ENCODE data around the gene AGPAT4.

The AGPAT4 gene

DNA sequence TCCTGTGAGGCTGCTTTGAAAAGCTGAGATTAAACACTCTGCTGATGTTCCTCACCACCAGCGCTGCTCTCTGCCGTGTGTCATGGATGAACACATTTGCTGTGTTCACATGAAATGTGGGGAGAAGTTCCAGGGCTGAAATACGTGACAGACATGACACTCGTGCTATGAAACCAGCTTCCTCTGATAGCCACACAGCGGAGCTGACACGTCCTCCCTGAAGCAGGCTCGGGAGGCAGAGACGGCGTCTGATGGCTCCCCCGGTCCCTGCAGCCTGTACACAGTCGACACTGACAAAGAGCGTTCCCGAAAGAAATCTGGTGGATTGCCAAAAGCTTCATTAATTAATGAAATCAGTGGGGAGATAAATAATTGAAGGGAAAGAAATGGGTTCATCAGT lies 17.5 kb downstream of the AGPAT4 start:
- peak in 22 of 58 donors; percentile 15 to 62 (median 32) for DNase-seq

DNA sequence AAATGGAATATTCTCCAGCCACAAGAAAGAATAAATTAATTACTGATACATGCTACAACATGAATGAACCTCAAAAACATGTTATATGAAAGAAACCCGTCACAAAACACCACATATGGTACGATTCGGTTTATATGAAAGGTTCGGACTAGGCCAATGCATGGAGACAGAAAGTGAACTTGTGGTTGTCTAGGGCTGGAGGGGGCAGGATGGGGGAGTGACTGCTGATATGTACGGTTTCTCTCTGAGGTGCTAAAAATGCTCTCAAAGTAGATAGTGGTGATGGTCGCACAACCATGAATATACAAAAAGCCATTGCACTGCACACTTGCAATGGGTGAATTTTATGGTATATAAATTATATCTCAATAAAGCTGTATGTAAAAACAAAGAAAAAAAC lies 18.3 kb downstream of the AGPAT4 start:
- no peak for DNase-seq

DNA sequence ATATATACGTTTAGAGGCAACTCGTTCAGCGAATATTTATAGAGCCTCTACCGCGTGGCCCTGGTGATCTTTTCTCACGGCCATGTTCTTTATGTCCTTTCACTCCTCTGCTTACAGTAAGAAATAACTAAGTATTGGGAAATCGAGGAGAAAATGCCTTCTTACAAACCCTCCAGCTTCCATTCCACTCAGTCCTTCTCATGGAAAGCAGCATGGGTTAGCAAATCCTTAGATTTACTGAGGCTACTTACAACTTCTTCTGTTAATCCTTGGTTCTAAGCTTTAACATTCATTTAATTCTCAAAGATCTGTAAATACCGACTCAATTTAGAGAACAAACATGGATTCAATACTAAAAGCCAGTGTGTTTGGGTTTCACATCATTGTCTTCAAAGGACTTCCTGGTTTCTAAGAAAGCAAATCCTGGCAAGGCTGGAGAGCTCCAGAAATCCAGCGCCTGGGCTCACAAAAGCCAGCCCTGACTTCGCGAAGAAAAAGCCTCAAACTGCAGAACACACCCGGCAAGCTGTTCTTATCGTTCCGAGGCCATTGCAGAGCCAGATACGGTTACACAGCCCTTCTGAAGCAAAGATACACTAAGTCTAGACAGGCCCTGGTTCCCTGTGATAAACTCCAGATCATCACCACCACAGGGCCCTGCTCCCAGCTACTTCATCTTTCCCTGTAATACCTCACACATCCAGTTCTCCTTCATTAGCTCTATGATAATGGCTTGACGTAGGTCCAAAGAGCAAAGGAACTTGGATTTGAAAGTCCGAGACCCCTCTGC lies 19.2 kb downstream of the AGPAT4 start:
- DNase-seq: peak in 3 of 58 donors; percentile 16 to 57 (median 24)

DNA sequence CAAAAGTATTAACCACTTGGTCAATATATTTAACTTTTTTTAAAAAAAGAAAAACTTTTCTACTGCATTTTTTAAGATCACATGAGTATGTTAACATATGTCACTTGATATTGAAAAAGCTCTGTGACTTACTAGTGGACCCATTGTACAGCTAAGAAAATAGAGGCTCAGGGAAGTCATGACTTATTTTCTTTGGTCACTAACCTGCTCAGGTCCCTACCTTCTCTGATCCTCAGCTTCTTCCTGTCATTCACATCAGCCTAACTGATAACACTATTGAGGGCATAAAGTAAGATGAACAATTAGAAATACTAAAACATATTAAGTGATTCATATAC lies 19.8 kb downstream of the AGPAT4 start:
- no peak for DNase-seq

DNA sequence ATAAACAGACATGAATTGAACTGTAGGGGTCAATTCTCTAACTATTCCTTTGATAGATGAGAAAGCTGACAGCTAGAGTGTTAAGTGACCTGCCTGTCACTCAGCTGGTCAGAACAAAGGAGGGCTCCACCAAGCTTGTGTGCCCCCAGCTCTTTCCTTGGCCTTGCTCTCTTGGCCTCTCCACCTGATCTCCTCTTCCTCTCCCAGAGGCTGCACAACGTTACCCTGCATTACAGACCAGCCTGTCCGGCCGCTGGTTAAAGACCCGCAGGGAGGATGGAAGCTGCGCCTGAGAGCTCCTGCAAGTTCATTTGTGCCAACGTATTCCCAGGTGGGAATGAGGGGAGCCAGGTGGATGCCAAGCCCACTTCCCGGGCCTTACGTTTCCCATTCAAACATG lies 22.5 kb downstream of the AGPAT4 start:
- DNase-seq: no peak

DNA sequence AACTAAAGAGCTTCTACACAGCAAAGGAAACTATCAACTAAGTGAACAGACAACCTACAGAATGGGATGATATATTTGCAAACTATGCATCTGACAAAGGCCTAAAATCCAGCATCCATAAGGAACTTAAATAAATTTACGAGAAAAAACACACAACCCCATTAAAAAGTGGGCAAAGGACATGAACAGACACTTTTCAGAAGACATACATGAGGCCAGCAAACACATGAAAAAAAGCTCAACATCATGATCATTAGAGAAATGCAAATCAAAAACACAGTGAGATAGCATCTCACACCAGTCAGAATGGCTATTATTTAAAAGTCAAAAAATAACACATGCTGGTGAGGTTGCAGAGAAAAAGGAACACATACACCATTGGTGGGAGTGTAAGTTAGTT lies 24.5 kb downstream of the AGPAT4 start:
- DNase-seq: no peak

DNA sequence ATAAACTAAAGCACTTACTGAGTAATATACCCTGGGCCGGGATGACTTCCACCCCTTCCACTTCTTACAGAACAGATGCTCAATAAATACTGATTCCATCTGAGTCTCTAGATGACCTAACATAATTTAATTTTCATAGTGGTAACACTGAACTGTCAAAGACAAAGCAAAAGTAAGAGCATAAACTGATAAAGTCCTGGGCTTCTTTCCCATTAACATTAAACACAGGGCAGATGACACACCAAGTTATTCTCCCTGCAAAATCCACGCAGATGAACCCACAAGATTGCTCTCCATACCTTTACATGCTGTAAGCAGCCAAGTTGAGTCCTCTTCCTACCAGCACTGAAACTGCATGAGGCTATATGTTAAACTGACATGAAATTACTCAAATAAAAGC lies 27.1 kb downstream of the AGPAT4 start:
- DNase-seq: no peak

DNA sequence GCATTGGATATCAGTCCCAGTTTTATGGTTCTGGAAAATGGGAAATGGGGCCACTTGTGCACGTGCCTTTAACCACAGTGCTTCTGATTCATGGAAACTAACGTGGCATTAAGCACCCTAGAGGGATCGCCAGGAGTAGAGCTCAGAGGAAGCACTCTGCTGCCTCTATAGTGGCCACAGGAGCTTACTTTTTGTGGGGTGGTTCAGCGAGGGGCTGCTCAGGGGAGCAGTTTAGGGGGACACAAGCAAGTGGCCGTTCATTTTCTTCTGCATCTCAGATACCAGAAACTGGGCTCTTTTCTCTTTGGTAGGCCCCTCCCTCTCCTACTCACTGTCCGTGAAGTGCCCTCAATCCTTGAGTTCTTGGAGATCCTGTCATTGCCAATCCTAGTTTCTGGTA lies 28.5 kb downstream of the AGPAT4 start:
- no peak for DNase-seq

DNA sequence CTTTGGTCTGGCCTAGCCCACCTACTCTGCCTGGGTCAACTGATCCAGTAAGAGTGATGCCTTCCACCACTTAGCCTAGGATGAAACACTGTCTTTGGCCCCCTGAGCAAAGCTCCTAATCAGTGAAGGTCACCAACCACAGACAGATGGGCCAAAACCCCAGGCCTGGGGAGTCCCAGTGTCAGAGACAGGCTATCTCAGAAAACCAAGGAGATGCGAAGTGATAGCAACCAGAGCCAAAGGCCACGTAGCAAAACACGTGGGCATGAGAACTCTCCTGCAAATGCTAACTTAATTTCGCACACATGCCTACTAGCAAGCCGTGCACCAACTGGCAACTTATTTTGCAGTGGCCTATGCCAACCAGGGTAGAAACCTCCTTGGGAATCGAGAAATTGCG lies 29.1 kb downstream of the AGPAT4 start:
- no peak for DNase-seq

DNA sequence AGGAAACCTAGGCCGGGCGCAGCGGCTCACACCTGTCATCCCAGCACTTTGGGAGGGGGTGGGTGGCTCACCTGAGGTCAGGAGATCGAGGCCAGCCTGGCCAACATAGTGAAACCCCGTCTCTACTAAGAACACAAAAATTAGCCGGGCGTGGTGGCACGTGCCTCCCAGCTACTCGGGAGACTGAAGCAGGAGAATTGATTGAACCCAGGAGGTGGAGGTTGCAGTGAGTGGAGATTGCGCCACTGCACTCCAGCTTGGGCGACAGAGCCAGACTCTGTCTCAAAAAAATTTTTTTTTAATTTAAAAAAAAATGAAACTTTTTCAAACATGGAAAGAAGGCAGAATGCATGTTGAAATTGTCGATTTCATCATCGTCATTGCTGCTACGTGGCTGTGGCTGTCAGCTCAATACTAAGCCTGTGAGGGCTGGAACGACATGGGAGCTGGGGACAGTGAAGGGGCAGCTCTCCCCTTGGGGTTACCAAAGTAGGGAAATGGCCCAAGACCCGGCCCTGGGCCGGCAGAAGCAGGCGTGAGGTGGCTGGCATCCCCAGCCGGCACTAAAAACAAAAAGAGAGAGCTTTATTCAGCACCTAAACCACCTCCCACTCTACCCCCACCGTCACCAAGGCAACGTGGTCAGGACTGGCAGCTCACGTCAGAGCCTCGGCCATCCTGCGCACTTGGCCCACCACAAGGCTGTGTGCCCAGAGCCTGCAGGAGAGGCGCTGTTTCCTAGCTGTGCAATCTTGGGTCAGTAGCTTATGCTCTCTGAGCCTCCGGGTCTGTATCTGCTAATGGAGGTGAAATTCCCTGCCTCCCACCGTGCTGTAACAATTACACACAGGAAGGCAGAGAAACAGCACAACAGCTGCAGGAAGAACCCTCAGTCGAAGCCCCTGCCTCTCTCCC lies 30.8 kb downstream of the AGPAT4 start:
- DNase-seq: peak in 48 of 58 donors; percentile 12 to 83 (median 58)

DNA sequence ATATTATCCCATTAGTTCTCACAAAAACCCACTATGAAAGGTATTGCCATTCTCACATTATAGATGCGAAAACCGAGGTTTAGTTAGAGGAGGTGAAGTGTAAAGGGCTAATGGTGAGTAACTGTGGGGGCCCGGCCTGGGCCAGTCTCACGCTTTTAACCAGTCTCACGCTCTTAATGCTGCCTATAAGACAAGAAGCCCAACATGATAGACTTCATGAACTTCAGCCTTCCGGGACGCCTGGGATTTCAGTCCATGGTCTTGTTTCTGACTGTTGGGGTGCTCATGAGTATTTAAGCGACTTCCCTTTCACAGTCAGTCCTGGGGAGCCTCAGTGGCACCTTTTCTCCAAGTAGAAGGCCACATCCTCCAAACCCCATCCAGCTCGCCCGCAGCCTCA lies 31.7 kb downstream of the AGPAT4 start:
- DNase-seq: no peak

DNA sequence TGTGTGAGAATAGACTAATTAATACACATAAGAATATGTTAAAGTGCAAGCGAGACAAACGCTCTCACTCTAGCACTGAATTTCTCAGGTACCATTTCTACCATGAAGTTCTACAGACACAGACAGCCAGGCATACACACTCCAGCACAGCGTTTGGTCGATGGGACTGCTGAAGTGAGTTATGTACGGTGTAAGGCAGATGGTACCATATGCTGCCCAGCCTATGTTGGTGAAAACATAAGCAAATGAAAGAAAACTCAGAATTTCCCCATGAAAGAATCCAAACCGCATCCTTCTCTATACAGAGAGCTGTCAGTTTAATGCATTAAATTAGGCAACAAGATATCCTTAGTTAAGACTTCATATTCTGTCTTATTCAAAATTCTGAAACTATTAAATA lies 34.9 kb downstream of the AGPAT4 start:
- DNase-seq: no peak

DNA sequence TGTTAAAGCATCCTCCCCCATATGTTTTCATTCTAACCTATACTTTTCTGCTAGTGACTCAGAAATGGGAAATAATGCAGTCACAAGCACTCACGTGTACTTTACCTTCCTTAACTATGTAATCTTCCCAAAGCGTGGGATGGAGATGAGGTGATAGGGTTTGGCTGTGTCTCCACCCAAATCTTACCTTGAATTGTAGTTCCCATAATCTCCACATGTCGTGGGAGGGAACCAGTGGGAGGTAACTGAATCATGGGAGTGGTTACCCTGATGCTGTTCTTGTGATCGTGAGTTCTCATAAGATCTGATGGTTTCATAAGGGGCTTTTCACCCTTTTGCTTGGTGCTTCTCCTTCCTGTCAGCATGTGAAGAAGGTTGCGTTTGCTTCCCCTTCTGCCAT lies 35.4 kb downstream of the AGPAT4 start:
- DNase-seq: no peak

DNA sequence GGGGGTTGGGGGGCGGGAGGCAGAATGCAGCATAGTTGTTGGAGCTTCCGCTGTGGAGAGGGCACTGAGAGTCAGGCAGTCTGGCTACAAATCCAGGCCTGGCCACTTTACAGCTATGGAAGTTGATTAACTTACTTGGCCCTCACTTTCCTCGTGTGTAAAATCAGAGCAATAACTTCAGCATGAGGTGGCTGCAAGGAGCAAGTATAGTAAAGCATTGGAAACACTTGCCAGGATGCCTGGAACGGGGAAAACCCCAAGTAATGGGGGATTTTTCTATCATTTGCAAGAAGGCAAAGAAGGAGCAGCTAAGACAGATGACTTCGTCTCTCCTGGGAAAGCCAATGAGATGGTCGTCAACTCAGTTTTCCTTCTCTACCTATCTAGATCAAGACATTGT lies 35.8 kb downstream of the AGPAT4 start:
- no peak for DNase-seq

DNA sequence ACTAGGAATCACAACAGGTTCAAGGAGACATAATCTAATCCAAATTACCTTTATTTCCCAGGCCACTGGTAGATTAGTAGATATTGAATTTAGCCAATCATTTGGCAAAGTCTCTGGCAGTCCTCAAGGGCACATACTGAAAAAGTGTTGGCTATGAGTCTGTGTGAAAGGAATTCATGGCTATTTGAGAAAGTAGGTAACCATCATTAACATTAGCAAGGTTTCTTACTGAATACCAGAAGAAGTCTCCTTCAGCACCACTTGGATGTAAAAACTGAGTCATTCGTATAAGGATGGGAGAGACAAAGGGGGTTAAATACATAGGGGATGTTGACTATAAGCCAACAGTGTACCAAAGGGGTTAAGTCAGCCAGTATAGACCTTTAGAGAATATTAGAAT lies 36.7 kb downstream of the AGPAT4 start:
- DNase-seq: no peak

DNA sequence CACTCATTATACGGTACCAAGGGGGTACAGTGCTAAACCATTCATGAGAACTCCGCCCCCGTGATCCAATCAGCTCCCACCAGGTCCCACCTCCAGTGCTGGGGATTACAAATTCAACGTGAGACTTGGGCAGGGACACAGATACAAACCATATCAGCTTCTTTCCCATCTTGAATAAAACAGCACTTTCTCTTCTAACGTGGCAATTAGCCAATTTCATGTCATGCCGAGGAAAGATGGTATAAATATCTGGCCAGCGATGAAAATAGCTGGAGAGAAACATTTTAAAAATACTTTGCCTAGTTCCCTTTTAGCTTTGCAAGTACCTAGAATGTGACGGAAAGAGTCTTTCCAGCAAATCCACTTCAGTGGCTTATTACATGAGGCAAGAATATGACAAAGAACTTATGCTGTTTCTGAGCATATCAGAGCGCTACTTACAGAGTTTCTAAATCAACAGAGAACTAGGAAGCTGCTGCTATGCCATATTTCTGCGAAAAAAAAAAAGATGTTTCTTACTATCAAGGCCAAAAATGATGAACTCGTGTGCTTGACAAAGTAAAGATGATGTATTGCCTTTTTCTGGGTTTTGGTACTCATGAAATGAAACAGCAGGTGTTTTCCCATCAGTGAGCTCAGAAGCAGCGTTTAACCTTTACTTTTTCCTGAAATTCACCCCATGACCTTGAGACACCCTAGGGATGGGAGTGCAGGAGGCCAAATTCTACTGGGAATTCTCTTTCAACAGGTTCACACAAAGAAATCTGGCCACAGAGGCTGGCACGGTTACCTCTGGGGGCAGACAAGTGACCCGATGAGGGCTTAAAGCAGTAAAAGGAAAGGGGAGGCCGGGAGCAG lies 37.9 kb downstream of the AGPAT4 start:
- DNase-seq: no peak

DNA sequence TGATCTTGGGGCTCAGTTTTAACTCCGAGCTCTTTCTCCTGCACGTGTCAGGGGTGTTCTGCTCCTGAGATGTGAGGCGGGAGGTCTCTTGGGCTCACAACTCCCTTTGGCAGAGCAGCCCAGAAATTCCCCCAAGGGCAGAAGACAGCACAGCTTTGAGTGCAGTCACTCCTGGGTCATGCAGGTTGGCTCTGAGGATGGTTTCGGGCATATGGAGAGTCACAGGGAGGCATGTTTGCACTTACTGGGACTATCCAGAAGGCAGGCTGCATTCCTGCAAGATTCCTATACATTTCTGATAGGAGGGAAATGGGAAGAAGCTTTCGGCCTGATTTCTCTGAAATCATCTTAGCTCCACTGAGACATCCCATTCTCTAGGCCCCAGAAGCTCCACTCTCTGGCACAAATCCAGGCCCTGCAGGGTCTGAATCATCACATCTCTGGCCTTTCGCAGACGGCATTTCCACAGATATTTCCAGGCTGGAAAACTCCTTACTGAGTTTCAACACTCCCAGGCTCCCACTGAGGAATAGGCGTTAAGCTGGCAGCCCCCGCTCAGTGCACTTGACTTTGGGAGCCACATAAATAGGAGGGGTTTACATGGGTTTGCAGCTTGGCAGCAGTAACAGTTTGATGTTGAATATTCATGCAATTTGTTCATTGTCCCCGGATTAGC lies 39.7 kb downstream of the AGPAT4 start:
- peak in 35 of 58 donors; percentile 24 to 92 (median 45) for DNase-seq

DNA sequence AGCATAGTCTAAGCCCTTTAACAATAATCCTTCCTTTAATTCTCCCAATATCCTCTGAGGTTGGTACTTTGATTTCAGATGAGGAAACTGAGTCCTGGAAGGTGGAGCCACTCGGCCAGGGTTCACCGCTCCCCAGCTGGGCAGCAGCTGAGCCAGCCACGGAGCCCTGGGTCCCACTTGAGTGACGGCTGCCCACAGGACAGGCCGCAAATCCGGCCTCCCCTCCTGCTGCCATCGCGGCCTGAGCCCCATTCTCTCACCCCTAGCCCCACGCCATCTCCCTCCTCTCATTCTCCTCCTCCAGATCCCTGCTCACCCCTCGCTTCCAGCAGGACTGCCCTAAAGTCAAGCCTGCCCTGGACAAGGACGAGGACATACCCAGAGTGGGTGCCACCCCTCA lies 41.4 kb downstream of the AGPAT4 start:
- no peak for DNase-seq

DNA sequence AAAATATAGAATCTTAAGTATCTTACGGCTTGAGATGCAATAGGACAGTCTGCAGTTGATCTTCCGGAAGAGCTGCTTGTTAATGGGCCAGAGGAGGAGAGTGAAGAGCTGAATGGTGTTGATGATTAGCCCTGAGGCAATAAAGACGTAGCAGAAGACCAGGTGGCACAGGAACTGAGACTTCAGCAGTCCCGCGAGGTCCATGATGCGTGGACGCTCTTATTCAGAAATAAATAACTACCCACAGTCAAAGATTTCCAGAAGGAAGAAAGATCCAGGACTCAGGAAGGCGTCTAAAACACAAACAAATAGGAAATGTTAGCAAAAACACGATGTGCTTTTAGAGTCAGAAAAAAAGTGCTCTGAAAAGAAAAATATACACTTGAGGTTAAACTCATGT lies 41.9 kb downstream of the AGPAT4 start:
- no peak for DNase-seq

DNA sequence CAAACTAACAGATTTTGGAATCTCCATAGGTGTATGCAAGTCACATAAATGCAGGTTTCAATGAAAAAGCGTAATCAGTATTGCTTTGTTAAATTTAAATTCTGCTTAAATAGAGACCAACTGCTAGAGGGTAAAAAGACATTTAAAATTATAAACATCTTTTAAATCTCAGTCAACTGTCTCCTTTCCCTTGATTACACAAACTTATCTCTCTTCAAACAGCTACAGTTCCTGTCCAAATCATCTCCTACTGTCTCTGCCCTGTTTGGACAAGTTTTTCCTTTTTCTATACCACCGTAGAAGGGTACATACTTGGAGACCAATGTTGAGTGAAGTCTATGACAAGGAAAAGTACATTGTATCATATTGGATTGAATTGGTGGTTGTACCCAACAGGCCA lies 43.5 kb downstream of the AGPAT4 start:
- no peak for DNase-seq
